Left lung (tissue), 10 donors: ENCODE data around the gene SHMT2. TPM values are rescaled to one million over a fixed set of nuclear protein-coding genes. Genes with fewer than 3 reads are reported as not detected.

Experiments used
- ATAC-seq: fragments of 200-7000 bp; cut with Tn5 transposase; one replicate; pipeline ENCODE4 v1.9.1; 2020; ENCODE audit warnings: moderate library complexity
- DNase-seq, 4 donors: peaks; one replicate each; pipeline ENCODE4 v3.0.0-alpha.2; 2013 to 2020
- H3K27ac ChIP-seq, 2 donors: fragments of 200-600 bp; sonication (generic) in 1 of 2; one replicate each; pipeline versions ENCODE4 v1.5.0 to v1.8.0; 2020 to 2021
- H3K27me3 ChIP-seq, 2 donors: fragments of 200-600 bp; sonication (generic) in 1 of 2; one replicate each; pipeline versions ENCODE4 v1.5.0 to v1.8.0; 2020 to 2021
- H3K36me3 ChIP-seq, 2 donors: fragments of 200-600 bp; sonication (generic) in 1 of 2; one replicate each; pipeline versions ENCODE4 v1.5.0 to v1.8.0; 2020 to 2021
- H3K4me1 ChIP-seq, 2 donors: fragments of 200-600 bp; one replicate each; pipeline ENCODE4 v1.8.0; 2021
- H3K4me3 ChIP-seq, 2 donors: fragments of 200-600 bp; sonication (generic) in 1 of 2; one replicate each; pipeline versions ENCODE4 v1.5.0 to v1.8.0; 2020 to 2021; ENCODE audit warnings: mild to moderate bottlenecking in 1 of 2
- H3K9me3 ChIP-seq, 2 donors: fragments of 200-600 bp; sonication (generic) in 1 of 2; one replicate each; pipeline versions ENCODE4 v1.5.0 to v1.8.0; 2020 to 2021
- intact Hi-C, 2 donors: fragments of 100-400 bp; cut with DNase I; formaldehyde crosslinking; loops; one replicate each; pipeline versions ENCODE4 v1.11.2 to v1.14.2; 2022
- polyA plus RNA-seq, 6 donors: library from polyadenylated mRNA; unstranded; fragments of 120-200 nt; gene quantifications; one replicate each; pipeline ENCODE4 v1.2.1, GENCODE V29; 2013; ENCODE audit not compliant: insufficient read length in 6 of 6
- total RNA-seq, 2 donors: library from RNA; stranded (reverse); fragmentation: NEBNext Ultra II Directional; extraction: Animal tissue kit (Norgen Biotek cat#: 25700); gene quantifications; one replicate each; pipeline ENCODE4 v1.2.1, GENCODE V29; 2021
- TF ChIP-seq, protein P1 (sequence below), 2 donors: fragments of 200-600 bp; sonication (generic) in 1 of 2; IDR thresholded peaks; one replicate each; pipeline versions ENCODE4 v1.5.0 to v1.8.0; 2021; ENCODE audit warnings: antibody characterized with exemption in 2 of 2
- donor health status: DM: no; HTN: yes; CAD: no.
- donor health status: DM: no; HTN: no; CAD: no.

Gene SHMT2
- total and polyA plus RNA-seq, 8 donors = 64.7 to 116 (median 75.6) TPM

DNA sequence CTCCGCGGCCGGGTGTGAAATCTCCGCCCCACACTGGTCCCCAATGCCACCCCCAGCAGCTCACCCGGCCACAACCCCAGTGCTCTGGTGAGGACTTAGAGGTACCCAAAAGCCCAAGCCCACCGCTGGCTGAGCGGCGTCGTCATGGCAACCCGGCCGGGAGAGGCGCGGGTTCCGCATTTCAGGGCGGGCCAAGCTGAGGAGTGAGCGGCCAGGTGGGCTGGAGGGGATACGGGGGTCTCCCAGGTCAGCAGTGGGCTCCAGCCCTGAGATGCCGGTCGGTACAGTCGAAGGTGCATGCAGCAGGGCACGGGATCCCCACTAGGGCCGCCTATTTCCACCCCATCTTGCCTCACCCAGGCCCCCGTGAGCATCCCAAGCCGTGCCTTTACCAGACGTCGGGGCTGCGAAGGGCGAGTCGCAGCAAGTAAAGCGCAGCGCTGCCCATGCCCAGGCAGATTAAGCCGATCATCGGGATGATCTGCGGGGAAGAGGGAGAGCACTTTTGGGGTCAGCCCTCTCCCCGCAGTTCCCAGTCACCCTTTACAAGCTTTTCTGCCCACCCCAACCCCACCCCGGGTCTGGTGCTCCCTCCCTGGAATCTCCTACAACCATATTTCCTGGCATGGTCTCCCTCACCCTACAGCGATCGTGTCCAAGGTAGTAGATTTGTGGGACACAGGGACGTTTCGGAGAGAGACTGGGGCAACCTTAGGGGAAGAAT, 6.9 kb downstream of the SHMT2 start:
- peaks cover 32 to 65% of the 10 kb centered on the region in 2 donors for H3K27me3 ChIP-seq
- DNase-seq = peak in 1 of 4 donors; percentile 77
- no peaks in the 10 kb centered on the region for H3K9me3 ChIP-seq
- H3K4me3 ChIP-seq = peak overlapping the region in 1 of 2 donors; percentile 14
- intact Hi-C loops = no loop called here
- peaks cover 27 to 65% of the 10 kb centered on the region in 2 donors for H3K4me1 ChIP-seq
- peaks cover 0 to 39% of the 10 kb centered on the region in 2 donors for H3K36me3 ChIP-seq
- TF ChIP-seq, protein P1, sequence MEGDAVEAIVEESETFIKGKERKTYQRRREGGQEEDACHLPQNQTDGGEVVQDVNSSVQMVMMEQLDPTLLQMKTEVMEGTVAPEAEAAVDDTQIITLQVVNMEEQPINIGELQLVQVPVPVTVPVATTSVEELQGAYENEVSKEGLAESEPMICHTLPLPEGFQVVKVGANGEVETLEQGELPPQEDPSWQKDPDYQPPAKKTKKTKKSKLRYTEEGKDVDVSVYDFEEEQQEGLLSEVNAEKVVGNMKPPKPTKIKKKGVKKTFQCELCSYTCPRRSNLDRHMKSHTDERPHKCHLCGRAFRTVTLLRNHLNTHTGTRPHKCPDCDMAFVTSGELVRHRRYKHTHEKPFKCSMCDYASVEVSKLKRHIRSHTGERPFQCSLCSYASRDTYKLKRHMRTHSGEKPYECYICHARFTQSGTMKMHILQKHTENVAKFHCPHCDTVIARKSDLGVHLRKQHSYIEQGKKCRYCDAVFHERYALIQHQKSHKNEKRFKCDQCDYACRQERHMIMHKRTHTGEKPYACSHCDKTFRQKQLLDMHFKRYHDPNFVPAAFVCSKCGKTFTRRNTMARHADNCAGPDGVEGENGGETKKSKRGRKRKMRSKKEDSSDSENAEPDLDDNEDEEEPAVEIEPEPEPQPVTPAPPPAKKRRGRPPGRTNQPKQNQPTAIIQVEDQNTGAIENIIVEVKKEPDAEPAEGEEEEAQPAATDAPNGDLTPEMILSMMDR (IDR thresholded peaks at IDR 0.05) = no peak
- ATAC-seq = no peak
- no peak overlapping the region for H3K27ac ChIP-seq

DNA sequence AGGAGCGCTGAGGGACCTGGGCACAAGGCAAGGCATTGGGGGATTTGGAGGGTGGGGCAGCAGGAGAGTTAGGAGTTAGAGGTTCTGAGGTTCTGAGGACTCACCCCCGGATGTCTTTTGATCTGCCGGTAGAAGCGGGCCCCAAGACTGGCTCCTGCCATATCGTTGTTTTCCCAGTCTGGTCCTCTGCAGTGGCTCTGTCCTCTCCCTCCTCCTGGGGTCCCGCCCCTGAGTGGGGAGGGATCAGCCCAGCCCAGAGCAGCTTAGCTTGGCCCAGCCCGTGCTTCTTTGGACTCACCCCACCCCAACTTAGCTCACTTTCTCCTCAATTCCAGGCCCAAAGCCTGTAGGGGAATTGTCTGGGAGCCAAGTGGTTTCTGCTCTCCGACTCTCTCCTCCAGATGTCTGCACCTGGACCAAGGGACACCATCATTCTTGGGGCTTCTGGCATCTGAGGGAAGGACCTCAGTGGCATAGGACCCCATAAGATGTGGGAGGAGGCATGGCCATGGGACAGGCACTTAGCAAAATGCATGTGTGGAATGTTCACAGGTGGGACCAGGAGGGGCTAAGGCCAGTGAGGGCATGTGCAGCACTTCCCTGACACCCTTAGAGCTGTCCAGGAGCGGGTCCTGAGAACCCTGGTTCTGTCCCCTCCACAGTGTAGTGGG, 7.5 kb downstream of the SHMT2 start:
- H3K4me1 ChIP-seq = peaks cover 27 to 69% of the 10 kb centered on the region in 2 donors
- intact Hi-C loops = no loop called here
- TF ChIP-seq, protein P1 (IDR thresholded peaks at IDR 0.05) = no peak
- H3K27ac ChIP-seq = no peak overlapping the region
- peak overlapping the region in 1 of 2 donors; percentile 14 for H3K4me3 ChIP-seq
- peaks cover 0 to 33% of the 10 kb centered on the region in 2 donors for H3K36me3 ChIP-seq
- ATAC-seq (no peak), DNase-seq (peak in 1 of 4 donors; percentile 50)
- no peaks in the 10 kb centered on the region for H3K9me3 ChIP-seq
- H3K27me3 ChIP-seq = peaks cover 39 to 72% of the 10 kb centered on the region in 2 donors

DNA sequence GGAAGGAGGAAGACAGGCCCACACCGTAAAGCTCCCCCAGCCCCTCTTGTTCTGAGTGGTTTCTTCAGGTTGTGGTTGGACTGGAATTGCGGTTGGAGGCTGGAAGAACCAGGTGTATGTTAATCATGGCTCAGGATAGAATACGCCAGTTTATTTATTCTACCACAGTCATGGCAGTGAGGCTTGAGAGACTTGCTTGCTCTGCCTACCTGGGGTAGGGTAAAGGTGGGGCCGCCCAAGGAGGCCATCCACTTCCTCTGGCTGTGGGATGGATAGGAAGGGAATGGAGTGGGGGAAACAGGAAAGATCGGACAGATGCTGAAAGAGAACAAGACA, 8.1 kb downstream of the SHMT2 start:
- H3K27ac ChIP-seq = no peak overlapping the region
- H3K4me3 ChIP-seq = no peak overlapping the region
- peaks cover 0 to 28% of the 10 kb centered on the region in 2 donors for H3K36me3 ChIP-seq
- intact Hi-C loops = no loop called here
- peaks cover 27 to 74% of the 10 kb centered on the region in 2 donors for H3K4me1 ChIP-seq
- DNase-seq (peak in 1 of 4 donors; percentile 15), ATAC-seq (no peak)
- no peaks in the 10 kb centered on the region for H3K9me3 ChIP-seq
- H3K27me3 ChIP-seq = peaks cover 44 to 77% of the 10 kb centered on the region in 2 donors
- TF ChIP-seq, protein P1 (IDR thresholded peaks at IDR 0.05) = no peak

DNA sequence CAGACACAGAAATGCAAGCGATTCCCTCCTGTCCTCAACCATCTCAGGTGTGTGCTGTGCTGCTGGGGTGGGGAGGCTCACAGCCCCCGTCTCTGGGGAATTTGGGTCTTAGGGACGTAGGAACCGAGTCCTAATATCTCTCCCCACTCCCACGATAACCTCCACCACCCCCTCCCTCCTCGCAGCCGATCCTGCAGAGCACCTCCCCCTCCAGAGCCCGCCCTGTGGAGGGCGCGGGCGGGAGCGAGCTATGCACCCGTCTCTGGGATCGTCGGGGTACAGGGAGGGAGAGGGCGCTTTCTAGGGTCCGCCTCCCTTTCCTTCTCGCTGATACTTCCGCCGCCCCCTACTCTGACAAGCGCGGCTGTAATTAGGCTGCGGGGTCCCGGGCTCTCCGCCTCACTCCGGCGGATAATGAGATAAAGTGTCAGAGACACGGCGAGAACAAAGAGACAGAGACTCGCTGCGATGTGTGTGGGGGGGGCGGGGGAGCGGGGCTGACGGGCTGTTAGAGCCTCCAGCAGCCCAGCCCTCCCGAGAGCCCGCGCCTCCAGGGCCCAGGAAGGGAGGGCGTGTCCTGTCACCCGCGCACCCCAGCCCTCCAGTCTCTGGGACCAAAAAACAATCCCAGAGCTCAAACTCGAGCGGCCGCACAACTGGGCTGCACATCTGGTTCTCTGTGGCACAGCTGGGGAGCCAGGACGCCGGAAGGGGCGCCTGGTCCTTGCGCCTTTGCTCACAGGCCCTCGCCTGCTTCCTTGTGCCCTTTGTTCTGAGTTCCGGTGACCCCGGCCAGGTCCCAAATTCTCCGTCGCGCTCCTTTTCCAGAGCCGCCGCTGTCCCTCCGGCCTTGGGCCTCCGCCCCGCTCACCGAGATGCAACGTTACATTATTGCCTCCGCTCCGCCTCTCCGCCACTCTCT, 8.7 kb downstream of the SHMT2 start:
- Histone ChIP-seq H3K4me3 (peak overlapping the region; percentile 36 to 51), H3K27me3 (peaks cover 50 to 83% of the 10 kb centered on the region in 2 donors), H3K9me3 (no peaks in the 10 kb centered on the region), H3K36me3 (peaks cover 0 to 22% of the 10 kb centered on the region in 2 donors), H3K4me1 (peaks cover 34 to 79% of the 10 kb centered on the region in 2 donors), H3K27ac (no peak overlapping the region)
- intact Hi-C loops = no loop called here
- ATAC-seq (no peak), DNase-seq (peak in 1 of 4 donors; percentile 78)
- TF ChIP-seq, protein P1 (IDR thresholded peaks at IDR 0.05) = no peak
